HepG2 (cell line): ENCODE measurements around the gene HDDC3. TPM values are rescaled to one million over a fixed set of nuclear protein-coding genes. Genes with fewer than 3 reads are reported as not detected.

ENCODE experiments used
- BRD4 ChIP-seq: sonication (generic); formaldehyde crosslinking; IDR thresholded peaks from 2 replicates; pipeline ENCODE4 v1.4.0; 2020; ENCODE audit warnings: missing genetic modification reagents
- CCDC6 ChIP-seq: sonication (generic); formaldehyde crosslinking; IDR thresholded peaks from 2 replicates; pipeline ENCODE4 v1.8.1; 2022; ENCODE audit warnings: mild to moderate bottlenecking, missing genetic modification reagents, moderate library complexity
- CENPX ChIP-seq: sonication (generic); formaldehyde crosslinking; IDR thresholded peaks from 2 replicates; pipeline ENCODE4 v1.9.0; 2021; ENCODE audit warnings: mild to moderate bottlenecking, missing genetic modification reagents, moderate library complexity
- EEA1 ChIP-seq: sonication (generic); formaldehyde crosslinking; IDR thresholded peaks from 2 replicates; pipeline ENCODE4 v1.5.1; 2020; ENCODE audit warnings: mild to moderate bottlenecking, missing genetic modification reagents, borderline replicate concordance
- MIXL1 ChIP-seq: IDR thresholded peaks from 2 replicates; pipeline ENCODE4 v1.6.1; 2016
- MZF1 ChIP-seq: sonication (generic); formaldehyde crosslinking; IDR thresholded peaks from 2 replicates; pipeline ENCODE4 v1.8.1; 2023; ENCODE audit warnings: mild to moderate bottlenecking, missing genetic modification reagents, borderline replicate concordance
- NFE2L2 ChIP-seq: fragments of 150-350 bp; IDR thresholded peaks from 2 replicates; pipeline ENCODE4 v1.6.1; 2014; ENCODE audit warnings: low read length
- RAD51 ChIP-seq: fragments of 450-650 bp; IDR thresholded peaks from 2 replicates; pipeline ENCODE4 v1.6.1; 2016; ENCODE audit warnings: borderline replicate concordance
- SIX1 ChIP-seq: sonication (generic); formaldehyde crosslinking; IDR thresholded peaks from 2 replicates; pipeline ENCODE4 v1.4.0; 2020; ENCODE audit warnings: missing genetic modification reagents, borderline replicate concordance
- SMAD1 ChIP-seq: sonication (generic); formaldehyde crosslinking; IDR thresholded peaks from 2 replicates; pipeline ENCODE4 v1.4.0; 2020; ENCODE audit warnings: missing genetic modification reagents, low read depth, mild to moderate bottlenecking, borderline replicate concordance
- TEAD2 ChIP-seq: sonication (generic); formaldehyde crosslinking; IDR thresholded peaks from 2 replicates; pipeline ENCODE4 v1.9.0; 2021; ENCODE audit warnings: missing genetic modification reagents
- ZFP36L2 ChIP-seq: sonication (generic); formaldehyde crosslinking; IDR thresholded peaks from 2 replicates; pipeline ENCODE4 v1.4.0; 2020; ENCODE audit warnings: missing genetic modification reagents
- ZNF713 ChIP-seq: sonication (generic); formaldehyde crosslinking; IDR thresholded peaks from 2 replicates; pipeline ENCODE4 v1.4.0; 2020; ENCODE audit warnings: mild to moderate bottlenecking, missing genetic modification reagents
- polyA plus RNA-seq, 8 experiments: library from polyadenylated mRNA; depleted of rRNA in 3 of 8; stranded (reverse) in 7 of 8; unstranded in 1 of 8; fragments of >200 nt; fragmentation: Illumina TruSeq in 4 of 8; extraction: Trizol in 4 of 8; gene quantifications; 2 replicates each; pipeline versions ENCODE4 v1.2.1 to v1.2.3, GENCODE V29; 2011 to 2016; ENCODE audit warnings: low read depth in 4 of 8, missing spikeins in 1 of 8, mixed read lengths in 1 of 8; ENCODE audit not compliant: insufficient read depth in 1 of 8
- total RNA-seq, 5 experiments: library from RNA; depleted of rRNA; stranded (reverse); fragments of >200 nt; fragmentation: Illumina TruSeq; extraction: Trizol; gene quantifications; 2 replicates each; pipeline ENCODE4 v1.2.3, GENCODE V29; 2016; ENCODE audit warnings: low read depth in 1 of 5
- TF ChIP-seq, protein P1 (sequence below): sonication (generic); formaldehyde crosslinking; IDR thresholded peaks from one replicate; pipeline ENCODE4 v1.5.1; 2020; ENCODE audit warnings: mild to moderate bottlenecking, missing genetic modification reagents; ENCODE audit errors: not compliant biosample characterization
- TF ChIP-seq, protein P2 (sequence below), 2 experiments: sonication (generic) in 1 of 2; formaldehyde crosslinking in 1 of 2; IDR thresholded peaks; 2 replicates each; pipeline versions ENCODE4 v1.4.0 to v1.6.1; 2016 to 2020; ENCODE audit warnings: borderline replicate concordance in 1 of 2, low read depth in 1 of 2, mild to moderate bottlenecking in 1 of 2, missing genetic modification reagents in 1 of 2

Gene HDDC3
- total and polyA plus RNA-seq, 2 of the 13 experiments (the other 11 are each of a cell fraction or from before 2014, with no cell fraction given): 18.7 to 28.3 TPM

GRCh38 chr15:90954712-90955623 lies 22.6 kb upstream of the HDDC3 start, which contains the start of gene RCCD1 (continued):
- TF ChIP-seq, protein P1, sequence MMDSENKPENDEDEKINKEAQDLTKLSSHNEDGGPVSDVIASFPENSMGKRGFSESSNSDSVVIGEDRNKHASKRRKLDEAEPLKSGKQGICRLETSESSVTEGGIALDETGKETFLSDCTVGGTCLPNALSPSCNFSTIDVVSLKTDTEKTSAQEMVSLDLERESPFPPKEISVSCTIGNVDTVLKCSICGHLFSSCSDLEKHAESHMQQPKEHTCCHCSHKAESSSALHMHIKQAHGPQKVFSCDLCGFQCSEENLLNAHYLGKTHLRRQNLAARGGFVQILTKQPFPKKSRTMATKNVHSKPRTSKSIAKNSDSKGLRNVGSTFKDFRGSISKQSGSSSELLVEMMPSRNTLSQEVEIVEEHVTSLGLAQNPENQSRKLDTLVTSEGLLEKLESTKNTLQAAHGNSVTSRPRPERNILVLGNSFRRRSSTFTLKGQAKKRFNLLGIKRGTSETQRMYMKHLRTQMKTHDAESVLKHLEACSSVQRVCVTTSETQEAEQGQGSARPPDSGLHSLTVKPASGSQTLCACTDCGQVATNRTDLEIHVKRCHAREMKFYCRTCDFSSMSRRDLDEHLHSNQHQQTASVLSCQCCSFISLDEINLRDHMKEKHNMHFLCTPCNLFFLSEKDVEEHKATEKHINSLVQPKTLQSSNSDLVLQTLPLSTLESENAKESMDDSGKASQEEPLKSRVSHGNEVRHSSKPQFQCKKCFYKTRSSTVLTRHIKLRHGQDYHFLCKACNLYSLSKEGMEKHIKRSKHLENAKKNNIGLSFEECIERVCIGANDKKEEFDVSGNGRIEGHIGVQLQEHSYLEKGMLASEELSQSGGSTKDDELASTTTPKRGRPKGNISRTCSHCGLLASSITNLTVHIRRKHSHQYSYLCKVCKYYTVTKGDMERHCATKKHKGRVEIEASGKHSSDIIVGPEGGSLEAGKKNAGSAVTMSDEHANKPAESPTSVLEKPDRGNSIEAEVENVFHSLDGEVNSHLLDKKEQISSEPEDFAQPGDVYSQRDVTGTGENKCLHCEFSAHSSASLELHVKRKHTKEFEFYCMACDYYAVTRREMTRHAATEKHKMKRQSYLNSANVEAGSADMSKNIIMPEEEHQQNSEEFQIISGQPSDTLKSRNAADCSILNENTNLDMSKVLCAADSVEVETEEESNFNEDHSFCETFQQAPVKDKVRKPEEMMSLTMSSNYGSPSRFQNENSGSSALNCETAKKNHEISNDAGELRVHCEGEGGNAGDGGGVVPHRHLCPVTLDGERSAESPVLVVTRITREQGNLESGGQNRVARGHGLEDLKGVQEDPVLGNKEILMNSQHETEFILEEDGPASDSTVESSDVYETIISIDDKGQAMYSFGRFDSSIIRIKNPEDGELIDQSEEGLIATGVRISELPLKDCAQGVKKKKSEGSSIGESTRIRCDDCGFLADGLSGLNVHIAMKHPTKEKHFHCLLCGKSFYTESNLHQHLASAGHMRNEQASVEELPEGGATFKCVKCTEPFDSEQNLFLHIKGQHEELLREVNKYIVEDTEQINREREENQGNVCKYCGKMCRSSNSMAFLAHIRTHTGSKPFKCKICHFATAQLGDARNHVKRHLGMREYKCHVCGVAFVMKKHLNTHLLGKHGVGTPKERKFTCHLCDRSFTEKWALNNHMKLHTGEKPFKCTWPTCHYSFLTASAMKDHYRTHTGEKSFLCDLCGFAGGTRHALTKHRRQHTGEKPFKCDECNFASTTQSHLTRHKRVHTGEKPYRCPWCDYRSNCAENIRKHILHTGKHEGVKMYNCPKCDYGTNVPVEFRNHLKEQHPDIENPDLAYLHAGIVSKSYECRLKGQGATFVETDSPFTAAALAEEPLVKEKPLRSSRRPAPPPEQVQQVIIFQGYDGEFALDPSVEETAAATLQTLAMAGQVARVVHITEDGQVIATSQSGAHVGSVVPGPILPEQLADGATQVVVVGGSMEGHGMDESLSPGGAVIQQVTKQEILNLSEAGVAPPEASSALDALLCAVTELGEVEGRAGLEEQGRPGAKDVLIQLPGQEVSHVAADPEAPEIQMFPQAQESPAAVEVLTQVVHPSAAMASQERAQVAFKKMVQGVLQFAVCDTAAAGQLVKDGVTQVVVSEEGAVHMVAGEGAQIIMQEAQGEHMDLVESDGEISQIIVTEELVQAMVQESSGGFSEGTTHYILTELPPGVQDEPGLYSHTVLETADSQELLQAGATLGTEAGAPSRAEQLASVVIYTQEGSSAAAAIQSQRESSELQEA (CRISPR knock-in tag): peak; percentile 70
- TF ChIP-seq SIX1 (CRISPR knock-in tag) (no peak; the same call in 1 of the 2 replicates), MIXL1 (no peak), BRD4 (CRISPR knock-in tag) (peak; percentile 56; the same call in 1 of the 2 replicates), TEAD2 (no peak), ZNF713 (CRISPR knock-in tag) (0 out of 2 replicates have a peak, but pooled peaks have one; percentile 39), SMAD1 (no peak; the same call in 1 of the 2 replicates), ZFP36L2 (CRISPR knock-in tag) (no peak), CENPX (CRISPR knock-in tag) (no peak), MZF1 (CRISPR knock-in tag) (no peak), CCDC6 (CRISPR knock-in tag) (peak; percentile 79; the same call in 1 of the 2 replicates), RAD51 (peak; percentile 79), EEA1 (CRISPR knock-in tag) (no peak), NFE2L2 (no peak)
- TF ChIP-seq, protein P2, sequence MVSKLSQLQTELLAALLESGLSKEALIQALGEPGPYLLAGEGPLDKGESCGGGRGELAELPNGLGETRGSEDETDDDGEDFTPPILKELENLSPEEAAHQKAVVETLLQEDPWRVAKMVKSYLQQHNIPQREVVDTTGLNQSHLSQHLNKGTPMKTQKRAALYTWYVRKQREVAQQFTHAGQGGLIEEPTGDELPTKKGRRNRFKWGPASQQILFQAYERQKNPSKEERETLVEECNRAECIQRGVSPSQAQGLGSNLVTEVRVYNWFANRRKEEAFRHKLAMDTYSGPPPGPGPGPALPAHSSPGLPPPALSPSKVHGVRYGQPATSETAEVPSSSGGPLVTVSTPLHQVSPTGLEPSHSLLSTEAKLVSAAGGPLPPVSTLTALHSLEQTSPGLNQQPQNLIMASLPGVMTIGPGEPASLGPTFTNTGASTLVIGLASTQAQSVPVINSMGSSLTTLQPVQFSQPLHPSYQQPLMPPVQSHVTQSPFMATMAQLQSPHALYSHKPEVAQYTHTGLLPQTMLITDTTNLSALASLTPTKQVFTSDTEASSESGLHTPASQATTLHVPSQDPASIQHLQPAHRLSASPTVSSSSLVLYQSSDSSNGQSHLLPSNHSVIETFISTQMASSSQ (IDR thresholded peaks at IDR 0.05; ENCODE audit: low read depth): no peak
- TF ChIP-seq, protein P2 (CRISPR knock-in tag; IDR thresholded peaks at IDR 0.05; ENCODE audit: borderline replicate concordance): peak; percentile 14; the same call in 1 of the 2 replicates
